ENCODE data around the gene DNAJC18. TPM values are rescaled to one million over a fixed set of nuclear protein-coding genes. Genes with fewer than 3 reads are reported as not detected.

Gene DNAJC18
- total and polyA plus RNA-seq, 12 donors, result 3.4 to 21.1 (median 13.7) TPM

DNA sequence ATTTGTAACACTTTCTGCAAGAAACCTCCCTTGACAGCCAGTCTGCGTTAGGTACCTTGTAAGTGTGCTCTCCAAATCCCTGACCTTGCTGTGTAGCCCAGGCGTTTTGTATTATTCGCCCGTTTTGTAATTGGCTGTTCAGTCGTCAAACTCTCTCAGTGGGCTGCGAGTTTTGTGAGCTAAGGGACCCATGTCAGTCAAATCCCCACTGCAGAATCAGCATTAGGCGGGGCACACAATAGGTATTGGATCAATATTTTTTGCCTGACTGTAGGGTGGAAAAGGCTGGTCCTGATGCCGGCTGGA, 665 bp downstream of the DNAJC18 start:
- TF ChIP-seq, protein P1, sequence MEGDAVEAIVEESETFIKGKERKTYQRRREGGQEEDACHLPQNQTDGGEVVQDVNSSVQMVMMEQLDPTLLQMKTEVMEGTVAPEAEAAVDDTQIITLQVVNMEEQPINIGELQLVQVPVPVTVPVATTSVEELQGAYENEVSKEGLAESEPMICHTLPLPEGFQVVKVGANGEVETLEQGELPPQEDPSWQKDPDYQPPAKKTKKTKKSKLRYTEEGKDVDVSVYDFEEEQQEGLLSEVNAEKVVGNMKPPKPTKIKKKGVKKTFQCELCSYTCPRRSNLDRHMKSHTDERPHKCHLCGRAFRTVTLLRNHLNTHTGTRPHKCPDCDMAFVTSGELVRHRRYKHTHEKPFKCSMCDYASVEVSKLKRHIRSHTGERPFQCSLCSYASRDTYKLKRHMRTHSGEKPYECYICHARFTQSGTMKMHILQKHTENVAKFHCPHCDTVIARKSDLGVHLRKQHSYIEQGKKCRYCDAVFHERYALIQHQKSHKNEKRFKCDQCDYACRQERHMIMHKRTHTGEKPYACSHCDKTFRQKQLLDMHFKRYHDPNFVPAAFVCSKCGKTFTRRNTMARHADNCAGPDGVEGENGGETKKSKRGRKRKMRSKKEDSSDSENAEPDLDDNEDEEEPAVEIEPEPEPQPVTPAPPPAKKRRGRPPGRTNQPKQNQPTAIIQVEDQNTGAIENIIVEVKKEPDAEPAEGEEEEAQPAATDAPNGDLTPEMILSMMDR (IDR thresholded peaks at IDR 0.05), result no peak
- intact Hi-C loops (cut with DNase I), result loop anchor here in 1 of 10 donors (5.0 kb wide), 1 partner anchor 44 kb away; the partner anchor contains the start of gene STING1
- ATAC-seq (no peak), DNase-seq (no peak)
- H3K9me3 ChIP-seq, result no peaks in the 10 kb centered on the region
- WGBS, 2 donors, result 26% methylated on average over 8 of the region's 8 CpGs
- no peaks in the 10 kb centered on the region for H3K27me3 ChIP-seq
- H3K4me3 ChIP-seq, result peak overlapping the region; percentile 47 to 95 (median 78)
- peak overlapping the region; percentile 85 to 98 (median 92) for H3K27ac ChIP-seq
- H3K4me1 ChIP-seq, result peaks cover 0 to 16% (median 12%) of the 10 kb centered on the region in 9 donors
- peaks cover 0 to 38% (median 15%) of the 10 kb centered on the region in 9 donors for H3K36me3 ChIP-seq

- no peaks in the 10 kb centered on the region for H3K27me3 ChIP-seq
- no peak overlapping the region for H3K27ac ChIP-seq
- DNase-seq (no peak), ATAC-seq (no peak)
- intact Hi-C loops (cut with DNase I), result loop anchor here in 1 of 10 donors (5.0 kb wide), 1 partner anchor 47 kb away; the partner anchor contains the start of gene STING1
- H3K4me3 ChIP-seq, result no peak overlapping the region
- H3K9me3 ChIP-seq, result no peaks in the 10 kb centered on the region
- 95 to 97% methylated on average over 3 of the region's 3 CpGs for WGBS, 2 donors
- peaks cover 0 to 68% (median 22%) of the 10 kb centered on the region in 9 donors for H3K36me3 ChIP-seq
- TF ChIP-seq, protein P1 (IDR thresholded peaks at IDR 0.05), result no peak
- peaks cover 0 to 16% (median 12%) of the 10 kb centered on the region in 9 donors for H3K4me1 ChIP-seq
Measured at GRCh38 chr5:139435676-139436075, 3.6 kb downstream of the DNAJC18 start.

- H3K4me3 ChIP-seq, result no peak overlapping the region
- DNase-seq (no peak), ATAC-seq (no peak)
- H3K9me3 ChIP-seq, result no peaks in the 10 kb centered on the region
- H3K27ac ChIP-seq, result no peak overlapping the region
- 85% methylated on average over 1 of the region's 1 CpG for WGBS, 2 donors
- TF ChIP-seq, protein P1 (IDR thresholded peaks at IDR 0.05), result no peak
- no peaks in the 10 kb centered on the region for H3K4me1 ChIP-seq
- H3K36me3 ChIP-seq, result peaks cover 0 to 99% (median 38%) of the 10 kb centered on the region in 9 donors
- intact Hi-C loops (cut with DNase I), result no loop called here
- H3K27me3 ChIP-seq, result no peaks in the 10 kb centered on the region
Measured at GRCh38 chr5:139431706-139432105, 7.6 kb downstream of the DNAJC18 start.

GRCh38 chr5:139430015-139430414, 9.3 kb downstream of the DNAJC18 start:
- WGBS, 2 donors, result 78 to 83% methylated on average over 2 of the region's 2 CpGs
- intact Hi-C loops (cut with DNase I), result no loop called here
- TF ChIP-seq, protein P1 (IDR thresholded peaks at IDR 0.05), result no peak
- Histone ChIP-seq H3K9me3 (no peaks in the 10 kb centered on the region), H3K27ac (no peak overlapping the region), H3K27me3 (no peaks in the 10 kb centered on the region), H3K4me1 (no peaks in the 10 kb centered on the region), H3K4me3 (no peak overlapping the region), H3K36me3 (peaks cover 0 to 100% (median 37%) of the 10 kb centered on the region in 9 donors)
- ATAC-seq (no peak), DNase-seq (no peak)
